GM18951 (cell line): ENCODE data around the gene WNT3.

Experiments used
- POLR2A ChIP-seq: IDR thresholded peaks from 4 replicates; pipeline ENCODE4 v1.6.1; 2011; ENCODE audit warnings: mild to moderate bottlenecking; ENCODE audit not compliant: insufficient read length, insufficient read depth; ENCODE audit errors: extremely low read depth
- in situ Hi-C: fragments of 300-500 bp; cut with MboI; formaldehyde crosslinking; loops from one replicate; pipeline ENCODE4 v1.12.0; 2022; ENCODE audit warnings: low sequenced_read_pairs, mixed read lengths, inconsistent platforms; ENCODE audit not compliant: unreplicated experiment

Gene WNT3, protein sequence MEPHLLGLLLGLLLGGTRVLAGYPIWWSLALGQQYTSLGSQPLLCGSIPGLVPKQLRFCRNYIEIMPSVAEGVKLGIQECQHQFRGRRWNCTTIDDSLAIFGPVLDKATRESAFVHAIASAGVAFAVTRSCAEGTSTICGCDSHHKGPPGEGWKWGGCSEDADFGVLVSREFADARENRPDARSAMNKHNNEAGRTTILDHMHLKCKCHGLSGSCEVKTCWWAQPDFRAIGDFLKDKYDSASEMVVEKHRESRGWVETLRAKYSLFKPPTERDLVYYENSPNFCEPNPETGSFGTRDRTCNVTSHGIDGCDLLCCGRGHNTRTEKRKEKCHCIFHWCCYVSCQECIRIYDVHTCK

GRCh38 chr17:46818316-46818928, at the start of gene WNT3:
TSS of gene WNT3 (minus strand) at chr17:46818692. CDS start at chr17:46818597, 95 bp downstream.
- no peak for TF ChIP-seq POLR2A
- in situ Hi-C loops = no loop called here

GRCh38 chr17:46866747-46867146, 48.3 kb upstream of the WNT3 start:
- in situ Hi-C loops = no loop called here
- no peak for TF ChIP-seq POLR2A

DNA sequence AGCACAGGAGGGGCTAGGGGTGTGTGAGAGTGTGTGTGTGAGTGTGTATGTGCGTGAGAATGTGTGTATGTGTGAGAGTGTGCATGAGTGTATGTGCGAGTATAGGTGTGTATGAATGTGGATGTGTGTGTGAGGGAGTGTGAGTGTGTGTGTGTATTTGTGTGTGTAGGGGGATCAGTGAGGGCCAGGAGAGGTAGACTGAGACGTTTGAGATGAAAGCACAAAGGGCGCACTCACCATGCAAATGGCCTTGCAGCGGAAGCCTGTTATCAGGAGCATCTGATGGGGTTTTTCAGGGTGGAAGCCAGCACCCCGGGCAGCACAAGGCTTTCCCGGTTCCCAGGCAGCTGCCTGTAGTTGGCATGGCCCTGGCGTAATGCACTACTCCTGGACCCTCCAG, 47.8 kb upstream of the WNT3 start:
- no peak for TF ChIP-seq POLR2A
- in situ Hi-C loops = no loop called here

- no peak for TF ChIP-seq POLR2A
- in situ Hi-C loops = no loop called here
Observed at GRCh38 chr17:46865100-46865499, 46.6 kb upstream of the WNT3 start.

DNA sequence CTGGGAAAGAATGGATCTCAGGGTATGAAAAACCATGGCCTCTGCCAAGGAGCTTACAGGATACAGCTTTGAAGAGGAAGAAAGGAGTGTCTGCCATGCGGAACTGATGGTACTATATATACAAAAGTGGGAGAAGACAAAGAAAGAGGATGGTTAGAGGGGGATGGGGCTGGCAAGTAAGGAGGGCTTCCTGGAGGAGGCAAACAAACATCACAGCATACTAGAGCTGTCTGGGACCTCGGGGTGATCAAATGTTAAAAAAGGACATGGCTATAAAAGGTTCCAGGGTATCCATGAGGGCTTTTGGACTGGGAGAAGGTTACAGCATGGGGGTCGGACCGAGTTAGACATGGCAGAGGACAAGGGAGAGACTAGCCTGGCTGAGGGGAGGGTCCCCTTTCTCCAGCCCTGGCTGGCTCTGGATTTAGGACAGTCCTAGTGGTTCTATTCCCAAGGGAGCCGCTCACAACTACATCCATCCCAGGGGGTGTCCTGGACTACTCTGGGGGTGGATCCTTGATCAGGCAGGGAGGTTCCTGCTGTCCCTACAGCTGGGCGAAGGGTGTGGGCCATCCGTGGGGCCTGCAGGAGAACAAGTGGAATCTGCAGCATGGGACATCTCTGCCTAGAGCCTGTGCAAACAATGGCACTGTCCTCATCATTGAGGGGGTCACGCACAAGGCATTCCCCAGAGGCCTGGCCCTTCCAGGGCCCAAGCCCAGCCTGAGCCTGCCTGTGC, 45.1 kb upstream of the WNT3 start:
- no peak for TF ChIP-seq POLR2A
- in situ Hi-C loops = no loop called here

- in situ Hi-C loops = no loop called here
- TF ChIP-seq POLR2A = no peak
Observed at GRCh38 chr17:46862949-46863348, 44.5 kb upstream of the WNT3 start.

DNA sequence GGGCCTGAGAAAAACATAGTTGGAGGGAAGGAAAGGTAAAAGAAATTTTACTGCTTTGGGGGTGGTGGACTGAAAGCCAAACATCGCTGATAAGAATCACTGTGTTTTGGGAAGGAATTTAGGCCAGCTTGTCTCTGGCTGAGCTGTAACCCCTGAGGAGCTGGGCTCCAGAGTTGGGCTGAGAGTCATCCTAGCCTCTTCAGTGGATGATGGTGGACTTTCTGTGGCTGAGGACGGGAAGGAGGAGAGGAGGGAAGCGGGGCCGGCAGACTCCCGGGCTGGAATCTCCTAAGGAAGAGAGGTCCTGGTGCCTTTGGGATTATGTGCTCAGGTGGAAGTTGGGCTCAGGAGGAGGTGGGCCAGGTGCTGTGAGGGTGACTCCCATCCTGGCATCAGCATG, 41.5 kb upstream of the WNT3 start:
- no peak for TF ChIP-seq POLR2A
- in situ Hi-C loops = no loop called here

- in situ Hi-C loops = no loop called here
Observed at GRCh38 chr17:46857600-46857999, 39.1 kb upstream of the WNT3 start.

DNA sequence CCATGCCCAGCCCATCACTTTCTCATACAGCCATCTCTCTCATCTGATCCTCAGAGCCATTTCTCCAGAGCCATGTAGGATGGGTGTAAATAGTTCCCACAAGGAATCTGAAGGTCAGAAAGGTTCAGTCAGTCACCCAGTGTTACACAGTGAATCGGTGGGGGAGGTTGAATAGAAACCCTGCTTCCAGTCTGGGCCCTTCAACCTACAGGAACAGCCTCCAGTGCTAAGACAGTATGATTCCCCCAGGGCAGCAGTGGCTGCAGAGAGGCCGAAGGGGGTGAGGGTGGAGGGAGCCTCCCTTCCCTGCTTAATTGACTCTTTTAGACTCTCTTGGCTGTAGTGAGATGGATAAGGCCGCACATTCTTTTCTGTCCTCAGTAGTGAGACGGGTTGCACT, 36.5 kb upstream of the WNT3 start:
- in situ Hi-C loops = no loop called here
- TF ChIP-seq POLR2A = no peak

More at GRCh38 chr17:46857600-46857999, 39.1 kb upstream of the WNT3 start:
- TF ChIP-seq POLR2A = no peak

DNA sequence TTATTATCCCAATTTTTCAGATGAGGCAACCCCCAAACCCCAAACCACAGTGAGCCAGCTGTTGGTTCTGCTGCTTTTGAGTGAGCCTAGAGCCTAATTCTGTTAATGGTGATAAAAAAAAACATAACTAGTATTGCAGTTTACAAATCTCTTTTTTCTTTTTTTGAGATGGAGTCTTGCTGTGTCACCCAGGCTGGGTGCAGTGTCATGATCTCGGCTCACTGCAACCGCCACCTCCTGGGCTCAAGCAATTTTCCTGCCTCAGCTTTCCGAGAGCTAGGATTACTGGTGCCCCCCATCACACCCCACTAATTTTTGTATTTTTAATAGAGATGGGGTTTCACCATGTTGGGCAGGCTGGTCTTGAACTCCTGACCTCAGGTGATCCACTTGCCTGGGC, 36.0 kb upstream of the WNT3 start:
- no peak for TF ChIP-seq POLR2A
- in situ Hi-C loops = no loop called here

DNA sequence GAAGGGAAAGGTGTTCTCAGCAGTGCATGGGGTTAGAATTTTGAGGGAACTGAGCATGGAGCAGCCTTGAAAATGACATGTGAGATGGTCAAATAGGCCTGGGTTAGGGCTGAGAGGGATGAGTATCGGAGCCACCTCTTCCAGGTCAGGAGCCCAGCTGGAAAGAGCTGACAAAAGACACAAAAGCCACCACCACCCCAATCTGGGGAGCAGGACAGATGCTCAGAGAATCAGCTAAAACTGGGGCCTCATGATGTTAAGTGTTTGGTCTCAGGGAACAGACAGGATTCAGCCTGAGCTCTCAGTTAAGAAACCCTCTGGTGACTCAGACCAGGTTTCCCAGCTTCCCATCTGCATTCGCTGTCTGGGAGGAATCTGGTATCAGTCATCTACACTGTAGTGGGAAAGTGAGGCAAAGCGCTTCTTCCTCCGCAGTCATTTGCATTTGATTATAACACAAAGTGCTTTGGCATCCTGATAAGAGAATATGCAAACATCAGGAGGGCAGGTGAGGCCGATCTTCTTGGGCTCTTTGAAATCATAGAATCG, 35.5 kb upstream of the WNT3 start:
- TF ChIP-seq POLR2A = no peak

DNA sequence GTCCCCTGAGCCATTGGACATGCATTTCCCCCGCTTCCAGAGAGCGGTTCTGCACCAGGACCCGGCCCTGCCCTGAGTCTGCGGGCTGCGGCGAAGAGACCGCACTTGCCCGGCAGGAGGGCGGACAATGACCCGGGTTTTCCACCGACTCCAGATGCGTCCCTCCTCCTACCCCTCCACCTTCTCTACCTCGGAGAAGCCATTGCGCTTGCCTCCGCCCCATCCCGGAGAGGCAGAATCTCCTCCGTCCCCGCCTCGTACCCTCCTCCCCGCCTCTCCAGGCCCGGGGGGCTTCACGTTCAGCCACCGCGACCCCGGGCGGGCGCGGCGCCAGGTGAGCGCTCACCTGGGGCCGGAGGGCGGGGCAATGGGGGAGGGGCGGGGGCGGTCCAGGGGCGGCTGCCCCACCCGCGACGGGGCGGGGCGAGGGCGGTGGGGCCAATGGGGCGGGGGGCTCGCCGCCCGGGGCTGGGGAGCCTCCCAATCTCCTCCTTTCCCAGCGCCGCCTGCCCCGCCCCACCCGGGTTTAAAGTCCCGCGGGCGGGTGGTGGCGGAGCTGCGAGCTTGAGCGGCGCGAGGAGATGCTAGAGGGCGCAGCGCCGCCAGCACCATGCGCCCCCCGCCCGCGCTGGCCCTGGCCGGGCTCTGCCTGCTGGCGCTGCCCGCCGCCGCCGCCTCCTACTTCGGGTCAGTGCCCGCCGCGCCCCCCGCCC, 32.7 kb upstream of the WNT3 start, which contains the start of gene WNT9B:
WNT9B (plus strand) TSS at position 555 of the 713 bp plus-strand sequence; CDS start at position 611, 56 bp downstream.
- in situ Hi-C loops = no loop called here
- no peak for TF ChIP-seq POLR2A

More for the DNA sequence above, 35.5 kb upstream of the WNT3 start:
- in situ Hi-C loops = no loop called here

- in situ Hi-C loops = no loop called here
- no peak for TF ChIP-seq POLR2A
Observed at GRCh38 chr17:46850688-46851028, 32.2 kb upstream of the WNT3 start.
